H9 (cell line): ENCODE results near the gene LONRF3. TPM values are rescaled to one million over a fixed set of nuclear protein-coding genes. Genes with fewer than 3 reads are reported as not detected.

Experiments
- DNase-seq: peaks from one replicate; pipeline ENCODE4 v3.0.0-alpha.2; 2017
- H2AFZ ChIP-seq: one replicate; pipeline ENCODE4 v1.6.1; 2013; ENCODE audit warnings: mild to moderate bottlenecking, low read length, control low read depth, moderate library complexity
- H2AK5ac ChIP-seq: 2 replicates; pipeline ENCODE4 v1.6.1; 2013; ENCODE audit warnings: low read length, control low read depth, mixed read lengths; ENCODE audit not compliant: insufficient read length
- H2BK120ac ChIP-seq: one replicate; pipeline ENCODE4 v1.6.1; 2013; ENCODE audit warnings: low read depth, mild to moderate bottlenecking, low read length, control low read depth, inconsistent platforms; ENCODE audit not compliant: poor library complexity, severe bottlenecking
- H2BK12ac ChIP-seq: 2 replicates; pipeline ENCODE4 v1.6.1; 2013; ENCODE audit warnings: low read length, control low read depth, mixed read lengths, low read depth; ENCODE audit not compliant: insufficient read length
- H2BK15ac ChIP-seq: 2 replicates; pipeline ENCODE4 v1.6.1; 2013; ENCODE audit warnings: low read depth, low read length, control low read depth
- H2BK20ac ChIP-seq: one replicate; pipeline ENCODE4 v1.6.1; 2013; ENCODE audit warnings: low read depth, mild to moderate bottlenecking, low read length, control low read depth, inconsistent platforms; ENCODE audit not compliant: poor library complexity, severe bottlenecking
- H2BK5ac ChIP-seq: 2 replicates; pipeline ENCODE4 v1.6.1; 2013; ENCODE audit warnings: low read length, control low read depth, mixed read lengths; ENCODE audit not compliant: insufficient read length
- H3K14ac ChIP-seq: 2 replicates; pipeline ENCODE4 v1.6.1; 2013; ENCODE audit warnings: low read length, control low read depth; ENCODE audit not compliant: insufficient read depth
- H3K18ac ChIP-seq: 2 replicates; pipeline ENCODE4 v1.6.1; 2013; ENCODE audit warnings: low read depth, mild to moderate bottlenecking, mixed read lengths, low read length, control low read depth; ENCODE audit not compliant: insufficient read length
- H3K23ac ChIP-seq: 2 replicates; pipeline ENCODE4 v1.6.1; 2013; ENCODE audit warnings: low read length, control low read depth, mixed read lengths, low read depth; ENCODE audit not compliant: insufficient read length
- H3K23me2 ChIP-seq: 2 replicates; pipeline ENCODE4 v1.6.1; 2013; ENCODE audit warnings: low read depth, mild to moderate bottlenecking, mixed read lengths, low read length, control low read depth; ENCODE audit not compliant: insufficient read length, poor library complexity, severe bottlenecking
- H3K27ac ChIP-seq: 2 replicates; pipeline ENCODE4 v1.5.1; 2013; ENCODE audit warnings: low read length, control low read depth, mixed read lengths, low read depth; ENCODE audit not compliant: insufficient read length
- H3K27me3 ChIP-seq: 2 replicates; pipeline ENCODE4 v1.6.1; 2013; ENCODE audit warnings: low read length, control low read depth, inconsistent platforms; ENCODE audit not compliant: insufficient read depth
- H3K4ac ChIP-seq: 2 replicates; pipeline ENCODE4 v1.6.1; 2013; ENCODE audit warnings: low read depth, mild to moderate bottlenecking, control low read depth, inconsistent platforms, low read length, moderate library complexity
- H3K4me1 ChIP-seq: 2 replicates; pipeline ENCODE4 v1.6.1; 2013; ENCODE audit warnings: low read length, control low read depth, inconsistent platforms; ENCODE audit not compliant: insufficient read depth
- H3K4me2 ChIP-seq: 2 replicates; pipeline ENCODE4 v1.6.1; 2013; ENCODE audit warnings: low read length, control low read depth, mixed read lengths; ENCODE audit not compliant: insufficient read length, insufficient read depth
- H3K56ac ChIP-seq: 2 replicates; pipeline ENCODE4 v1.6.1; 2013; ENCODE audit warnings: low read depth, mild to moderate bottlenecking, mixed read lengths, low read length, control low read depth; ENCODE audit not compliant: insufficient read length
- H3K79me1 ChIP-seq: 2 replicates; pipeline ENCODE4 v1.6.1; 2013; ENCODE audit warnings: low read depth, mild to moderate bottlenecking, moderate library complexity, low read length, control low read depth, inconsistent platforms; ENCODE audit not compliant: insufficient read depth, poor library complexity, severe bottlenecking
- H3K79me2 ChIP-seq: 2 replicates; pipeline ENCODE4 v1.6.1; 2013; ENCODE audit warnings: low read length, control low read depth, inconsistent platforms; ENCODE audit not compliant: insufficient read depth
- H3K9ac ChIP-seq: 2 replicates; pipeline ENCODE4 v1.6.1; 2013; ENCODE audit warnings: low read length, control low read depth, mixed read lengths; ENCODE audit not compliant: insufficient read length; ENCODE audit errors: extremely low read depth
- H3K9me3 ChIP-seq: one replicate; pipeline ENCODE4 v1.6.1; 2013; ENCODE audit warnings: low read depth, low read length, inconsistent platforms; ENCODE audit not compliant: control insufficient read depth
- H3T11ph ChIP-seq: one replicate; pipeline ENCODE4 v1.6.1; 2013; ENCODE audit warnings: mild to moderate bottlenecking, low read length, control low read depth, inconsistent platforms
- H4K20me1 ChIP-seq: one replicate; pipeline ENCODE4 v1.6.1; 2013; ENCODE audit not compliant: control insufficient read depth, insufficient read length, insufficient read depth
- H4K5ac ChIP-seq: 2 replicates; pipeline ENCODE4 v1.6.1; 2013; ENCODE audit warnings: low read depth, mild to moderate bottlenecking, mixed read lengths, low read length, control low read depth; ENCODE audit not compliant: insufficient read length
- H4K8ac ChIP-seq: replicated peaks from 2 replicates; pipeline ENCODE4 v1.6.1; 2013; ENCODE audit warnings: low read length, control low read depth, mixed read lengths, low read depth; ENCODE audit not compliant: insufficient read length
- H4K91ac ChIP-seq: 2 replicates; pipeline ENCODE4 v1.6.1; 2013; ENCODE audit warnings: low read depth, mild to moderate bottlenecking, moderate library complexity, mixed read lengths, low read length, control low read depth; ENCODE audit not compliant: insufficient read length
- H3K27ac Mint-ChIP-seq, 3 experiments: 2 replicates in 2 of 3; 3 replicates in 1 of 3; pipeline ENCODE4 v1.8.0; 2020 to 2021; ENCODE audit warnings: mixed read lengths in 3 of 3, mild to moderate bottlenecking in 1 of 3, moderate library complexity in 1 of 3
- H3K27me3 Mint-ChIP-seq: 2 replicates; pipeline ENCODE4 v1.8.0; 2021; ENCODE audit warnings: low read depth, mild to moderate bottlenecking, moderate library complexity, mixed read lengths
- H3K36me3 Mint-ChIP-seq, 3 experiments: 2 replicates in 2 of 3; 3 replicates in 1 of 3; pipeline ENCODE4 v1.8.0; 2020 to 2021; ENCODE audit warnings: low read depth in 3 of 3, mixed read lengths in 3 of 3; ENCODE audit not compliant: insufficient read depth in 1 of 3
- H3K4me1 Mint-ChIP-seq, 2 experiments: 2 replicates each; pipeline ENCODE4 v1.8.0; 2020; ENCODE audit warnings: mixed read lengths in 2 of 2
- H3K4me3 Mint-ChIP-seq, 2 experiments: 2 replicates in 1 of 2; 3 replicates in 1 of 2; pipeline ENCODE4 v1.8.0; 2020 to 2021; ENCODE audit warnings: mild to moderate bottlenecking in 2 of 2, mixed read lengths in 2 of 2, moderate library complexity in 1 of 2
- H3K9me3 Mint-ChIP-seq, 2 experiments: 2 replicates in 1 of 2; 3 replicates in 1 of 2; pipeline ENCODE4 v1.8.0; 2020; ENCODE audit warnings: mild to moderate bottlenecking in 2 of 2, mixed read lengths in 2 of 2, moderate library complexity in 1 of 2
- CTCF ChIP-seq: fragments of 200-600 bp; sonication (generic); conservative IDR thresholded peaks from 3 replicates; pipeline ENCODE4 v1.8.0; 2021; ENCODE audit warnings: antibody characterized with exemption, mild to moderate bottlenecking
- WGBS: extraction: QIAGEN DNeasy Blood & Tissue Kit; methylation state at CpG from one replicate; pipeline ENCODE4 v1.1.7; 2013; ENCODE audit warnings: missing lambda C conversion rate, low lambda C conversion rate, mixed read lengths; ENCODE audit not compliant: insufficient read length; ENCODE audit errors: extremely low coverage; 5-methylcytosine and 5-hydroxymethylcytosine counted together
- total RNA-seq: library from RNA; stranded (reverse); gene quantifications from 2 replicates; pipeline ENCODE4 v1.2.1, GENCODE V29; 2021

Gene LONRF3
- total RNA-seq, 1 experiment from 2014 or later = 0.33 TPM

- H3K4me3 Mint-ChIP-seq = no peak overlapping the region
- Histone ChIP-seq H2BK5ac (no peak overlapping the region), H3K27me3 (no peaks in the 10 kb centered on the region), H4K20me1 (no peaks in the 10 kb centered on the region), H3K23me2 (no peaks in the 10 kb centered on the region), H3K56ac (no peak overlapping the region), H2BK12ac (no peak overlapping the region), H3K4me2 (no peak overlapping the region), H3K27ac (no peak overlapping the region), H3K4ac (no peak overlapping the region), H2BK15ac (no peak overlapping the region), H4K91ac (no peak overlapping the region), H3K23ac (no peak overlapping the region), H3K79me2 (no peaks in the 10 kb centered on the region), H4K5ac (no peak overlapping the region), H2AFZ (no peak overlapping the region), H3K9ac (no peak overlapping the region), H3T11ph (no peak overlapping the region), H2BK120ac (no peak overlapping the region), H3K18ac (no peak overlapping the region), H3K9me3 (peaks cover 51% of the 10 kb centered on the region), H3K4me1 (no peaks in the 10 kb centered on the region), H4K8ac (no peak overlapping the region), H2BK20ac (no peak overlapping the region), H3K14ac (no peak overlapping the region), H3K79me1 (no peaks in the 10 kb centered on the region), H2AK5ac (no peak overlapping the region)
- peaks cover 3% of the 10 kb centered on the region for H3K27me3 Mint-ChIP-seq
- peaks cover 54 to 60% of the 10 kb centered on the region in 2 experiments for H3K9me3 Mint-ChIP-seq
- no peak overlapping the region for H3K27ac Mint-ChIP-seq
- no peak for TF ChIP-seq CTCF
- no peaks in the 10 kb centered on the region for H3K4me1 Mint-ChIP-seq
- no peaks in the 10 kb centered on the region for H3K36me3 Mint-ChIP-seq
- no peak for DNase-seq
- WGBS = no CpG with 5 or more reads among the region's 5 CpGs
Measured at GRCh38 chrX:119010491-119010890, 36.1 kb downstream of the LONRF3 start.
